Brain microvascular endothelial cell (primary cell): ENCODE measurements around the gene C7orf57.

Experiments used
- DNase-seq: peaks from one replicate; pipeline ENCODE4 v3.0.0-alpha.2; 2020
- H3K27ac ChIP-seq: fragments of 250-450 bp; sonication (Bioruptor Pico); 2 replicates; pipeline ENCODE4 v1.5.1; 2020; ENCODE audit warnings: mild to moderate bottlenecking, moderate library complexity
- H3K27me3 ChIP-seq: fragments of 250-450 bp; sonication (Bioruptor Pico); replicated peaks from 2 replicates; pipeline ENCODE4 v1.5.1; 2020; ENCODE audit warnings: mild to moderate bottlenecking
- H3K36me3 ChIP-seq: fragments of 250-450 bp; sonication (Bioruptor Pico); replicated peaks from 2 replicates; pipeline ENCODE4 v1.5.1; 2020; ENCODE audit warnings: mild to moderate bottlenecking
- H3K4me3 ChIP-seq: 2 replicates; pipeline ENCODE4 v1.5.1; 2011; ENCODE audit warnings: low read depth, mild to moderate bottlenecking, control low read depth, low read length, moderate library complexity
- CTCF ChIP-seq: IDR thresholded peaks from 2 replicates; pipeline ENCODE4 v1.5.1; 2011; ENCODE audit warnings: low read depth, mild to moderate bottlenecking, moderate library complexity, low read length, control low read depth, inconsistent platforms; ENCODE audit errors: missing control alignments
- in situ Hi-C: cut with HindIII; loops from 2 replicates; pipeline ENCODE4 v1.10.0; 2017; ENCODE audit warnings: low sequenced_read_pairs, low pct_ligation_motif_present

The C7orf57 gene

GRCh38 chr7:48058990-48059389 lies 23.6 kb downstream of the C7orf57 start:
- Histone ChIP-seq H3K4me3 (no peak overlapping the region), H3K27ac (no peak overlapping the region), H3K27me3 (no peaks in the 10 kb centered on the region), H3K36me3 (no peaks in the 10 kb centered on the region)
- no peak for TF ChIP-seq CTCF
- in situ Hi-C loops, result no loop called here
- DNase-seq, result no peak

- H3K4me3 ChIP-seq, result no peak overlapping the region
- DNase-seq, result no peak
- H3K27me3 ChIP-seq, result no peaks in the 10 kb centered on the region
- no peak for TF ChIP-seq CTCF
- H3K36me3 ChIP-seq, result no peaks in the 10 kb centered on the region
- in situ Hi-C loops, result no loop called here
- no peak overlapping the region for H3K27ac ChIP-seq
Measured at GRCh38 chr7:48059706-48060105, 24.4 kb downstream of the C7orf57 start.

- Histone ChIP-seq H3K27ac (no peak overlapping the region), H3K36me3 (no peaks in the 10 kb centered on the region), H3K4me3 (no peak overlapping the region), H3K27me3 (no peaks in the 10 kb centered on the region)
- in situ Hi-C loops, result no loop called here
- no peak for TF ChIP-seq CTCF
- DNase-seq, result no peak
Measured at GRCh38 chr7:48063985-48064384, 28.6 kb downstream of the C7orf57 start.

- in situ Hi-C loops, result no loop called here
- no peak overlapping the region for H3K27ac ChIP-seq
- no peaks in the 10 kb centered on the region for H3K27me3 ChIP-seq
- no peak for DNase-seq
- TF ChIP-seq CTCF, result no peak
- H3K36me3 ChIP-seq, result no peaks in the 10 kb centered on the region
- no peak overlapping the region for H3K4me3 ChIP-seq
Measured at GRCh38 chr7:48067475-48067874, 32.1 kb downstream of the C7orf57 start.

GRCh38 chr7:48074204-48074654 lies 38.9 kb downstream of the C7orf57 start:
- in situ Hi-C loops, result no loop called here
- H3K4me3 ChIP-seq, result no peak overlapping the region
- no peak for TF ChIP-seq CTCF

GRCh38 chr7:48077423-48077822 lies 42.1 kb downstream of the C7orf57 start:
- H3K4me3 ChIP-seq, result no peak overlapping the region
- no peak overlapping the region for H3K27ac ChIP-seq
- H3K36me3 ChIP-seq, result no peaks in the 10 kb centered on the region
- in situ Hi-C loops, result no loop called here
- DNase-seq, result no peak
- no peak for TF ChIP-seq CTCF
- H3K27me3 ChIP-seq, result no peaks in the 10 kb centered on the region

More at GRCh38 chr7:48074204-48074654, 38.9 kb downstream of the C7orf57 start:
- Histone ChIP-seq H3K27me3 (no peaks in the 10 kb centered on the region), H3K27ac (no peak overlapping the region), H3K36me3 (no peaks in the 10 kb centered on the region)
- DNase-seq, result no peak
